Iris pigment epithelial cell (primary cell): Measurements from ENCODE around the gene GRAP.
"Not testable (repeated sequence)": the region's sequence is repeated elsewhere in the genome, so short reads cannot be mapped to it uniquely, and the experiment has no call there.

ENCODE experiments used
- DNase-seq: peaks from one replicate; pipeline ENCODE4 v3.0.0-alpha.2; 2011; ENCODE audit warnings: low read depth

Gene GRAP

GRCh38 chr17:19042369-19042768 lies 4.4 kb downstream of the GRAP start:
- DNase-seq, result not testable (repeated sequence)

GRCh38 chr17:19041871-19042270 lies 4.9 kb downstream of the GRAP start:
- DNase-seq, result not testable (repeated sequence)

- not testable (repeated sequence) for DNase-seq
Measured at GRCh38 chr17:19040350-19040749, 6.4 kb downstream of the GRAP start.

GRCh38 chr17:19038730-19039129 lies 8.0 kb downstream of the GRAP start:
- DNase-seq, result not testable (repeated sequence)

- DNase-seq, result not testable (repeated sequence)
Measured at GRCh38 chr17:19038007-19038406, 8.8 kb downstream of the GRAP start.

GRCh38 chr17:19037547-19037946 lies 9.2 kb downstream of the GRAP start:
- DNase-seq, result not testable (repeated sequence)

- not testable (repeated sequence) for DNase-seq
Measured at GRCh38 chr17:19036186-19036585, 10.6 kb downstream of the GRAP start.

- not testable (repeated sequence) for DNase-seq
Measured at GRCh38 chr17:19032377-19032988, 14.3 kb downstream of the GRAP start.

GRCh38 chr17:19031729-19032128 lies 15.0 kb downstream of the GRAP start:
- DNase-seq, result not testable (repeated sequence)

GRCh38 chr17:19030771-19031449 lies 15.8 kb downstream of the GRAP start:
- not testable (repeated sequence) for DNase-seq

GRCh38 chr17:19029740-19030139 lies 17.0 kb downstream of the GRAP start:
- not testable (repeated sequence) for DNase-seq

- not testable (repeated sequence) for DNase-seq
Measured at GRCh38 chr17:19028671-19029070, 18.1 kb downstream of the GRAP start.

GRCh38 chr17:19024101-19025078 lies 22.4 kb downstream of the GRAP start:
- DNase-seq, result peak; percentile 16

GRCh38 chr17:19023209-19023999 lies 23.4 kb downstream of the GRAP start:
- no peak for DNase-seq

GRCh38 chr17:19022747-19023146 lies 24.0 kb downstream of the GRAP start:
- DNase-seq, result no peak

GRCh38 chr17:19022128-19022527 lies 24.6 kb downstream of the GRAP start:
- no peak for DNase-seq

GRCh38 chr17:19021622-19022083 lies 25.1 kb downstream of the GRAP start:
- DNase-seq, result no peak

- not testable (repeated sequence) for DNase-seq
Measured at GRCh38 chr17:19021011-19021621, 25.6 kb downstream of the GRAP start.

GRCh38 chr17:19020016-19020415 lies 26.7 kb downstream of the GRAP start:
- no peak for DNase-seq

- no peak for DNase-seq
Measured at GRCh38 chr17:19019041-19019941, 27.5 kb downstream of the GRAP start.
